Mammary epithelial cell (primary cell): ENCODE measurements around the gene TSPEAR.
"Not testable (repeated sequence)": the region's sequence is repeated elsewhere in the genome, so short reads cannot be mapped to it uniquely, and the experiment has no call there.

Experiments used
- CTCF ChIP-seq, 2 donors: IDR thresholded peaks in 1 of 2; conservative IDR thresholded peaks in 1 of 2; 2 replicates each; pipeline ENCODE4 v1.5.1; 2011 to 2012; ENCODE audit warnings: inconsistent platforms in 2 of 2, low read length in 2 of 2, mild to moderate bottlenecking in 2 of 2, control low read depth in 1 of 2, low read depth in 1 of 2; ENCODE audit not compliant: insufficient read depth in 1 of 2; ENCODE audit errors: extremely low read depth in 1 of 2
- EZH2 ChIP-seq: IDR thresholded peaks from 2 replicates; pipeline ENCODE4 v1.6.1; 2012; ENCODE audit warnings: low read length, inconsistent platforms, borderline replicate concordance

GRCh38 chr21:44646366-44647221 lies 64.8 kb downstream of the TSPEAR start, which contains the start of gene KRTAP10-11:
- not testable (repeated sequence) for TF ChIP-seq CTCF (conservative IDR thresholded peaks at IDR 0.05 in 1 of 2, IDR thresholded peaks at IDR 0.05 in 1 of 2; ENCODE audit: extremely low read depth in 1 of 2, insufficient read depth in 1 of 2, low read depth in 1 of 2, low read length in 2 of 2); EZH2
